ENCODE data around the gene PITHD1. TPM values are rescaled to one million over a fixed set of nuclear protein-coding genes. Genes with fewer than 3 reads are reported as not detected.
"Not testable (repeated sequence)": the region's sequence is repeated elsewhere in the genome, so short reads cannot be mapped to it uniquely, and the experiment has no call there.

The PITHD1 gene, protein sequence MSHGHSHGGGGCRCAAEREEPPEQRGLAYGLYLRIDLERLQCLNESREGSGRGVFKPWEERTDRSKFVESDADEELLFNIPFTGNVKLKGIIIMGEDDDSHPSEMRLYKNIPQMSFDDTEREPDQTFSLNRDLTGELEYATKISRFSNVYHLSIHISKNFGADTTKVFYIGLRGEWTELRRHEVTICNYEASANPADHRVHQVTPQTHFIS
- 55.0 and 55.4 TPM in 2 replicates for total RNA-seq (2014; rRNA removed; shearing (Covaris generic); ENCODE audit: low replicate concordance)

GRCh38 chr1:23777979-23778814 lies at the start of gene PITHD1:
PITHD1 (plus strand) TSS chr1:23778418; CDS start chr1:23778516, 98 bp downstream.
- in situ Hi-C loops (cut with HindIII; ENCODE audit: low pct_unique_long_range_greater_than_20kb, low sequenced_read_pairs), result no loop called here
- DNase-seq (ENCODE audit: low read depth), result peak; percentile 73

GRCh38 chr1:23732363-23733224 lies 45.6 kb upstream of the PITHD1 start:
- in situ Hi-C loops (cut with HindIII; ENCODE audit: low pct_unique_long_range_greater_than_20kb, low sequenced_read_pairs), result no loop called here
- peak; percentile 18 for DNase-seq (ENCODE audit: low read depth)

- DNase-seq (ENCODE audit: low read depth); in situ Hi-C loops (cut with HindIII; ENCODE audit: low pct_unique_long_range_greater_than_20kb, low sequenced_read_pairs): not testable (repeated sequence)
These were observed 44.9 kb upstream of the PITHD1 start for GRCh38 chr1:23733281-23733680.

GRCh38 chr1:23736437-23737134 lies 41.6 kb upstream of the PITHD1 start:
- in situ Hi-C loops (cut with HindIII; ENCODE audit: low pct_unique_long_range_greater_than_20kb, low sequenced_read_pairs), result no loop called here

DNA sequence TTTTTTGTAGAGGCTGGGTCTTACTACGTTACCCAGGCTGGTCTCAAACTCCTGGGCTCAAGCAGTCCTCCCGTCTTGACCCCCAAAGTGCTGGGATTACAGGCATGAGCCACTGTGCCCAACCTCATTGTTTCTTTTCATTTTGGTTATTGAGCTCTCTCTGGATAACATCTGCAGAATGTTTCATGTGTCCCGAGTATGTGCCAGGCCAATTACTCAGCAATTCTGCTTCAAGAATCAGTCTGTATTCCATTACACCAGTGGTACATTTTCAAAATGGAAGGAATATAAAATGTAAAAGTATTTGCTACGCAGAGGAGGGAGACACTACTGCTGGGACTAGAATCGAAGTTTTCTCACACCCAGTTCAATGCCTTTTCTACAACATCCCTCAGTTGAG lies 36.6 kb upstream of the PITHD1 start:
- no peak for DNase-seq (ENCODE audit: low read depth)
- in situ Hi-C loops (cut with HindIII; ENCODE audit: low pct_unique_long_range_greater_than_20kb, low sequenced_read_pairs), result no loop called here

More at GRCh38 chr1:23736437-23737134, 41.6 kb upstream of the PITHD1 start:
- no peak for DNase-seq (ENCODE audit: low read depth)

GRCh38 chr1:23742670-23743286 lies 35.4 kb upstream of the PITHD1 start:
- in situ Hi-C loops (cut with HindIII; ENCODE audit: low pct_unique_long_range_greater_than_20kb, low sequenced_read_pairs), result no loop called here
- no peak for DNase-seq (ENCODE audit: low read depth)

- in situ Hi-C loops (cut with HindIII; ENCODE audit: low pct_unique_long_range_greater_than_20kb, low sequenced_read_pairs), result no loop called here
- DNase-seq (ENCODE audit: low read depth), result peak; percentile 67
These were observed 34.7 kb upstream of the PITHD1 start, which contains the start of gene ELOA for GRCh38 chr1:23743287-23744152. ELOA (plus strand) TSS chr1:23743471; CDS start chr1:23743504, 33 bp downstream.

- in situ Hi-C loops (cut with HindIII; ENCODE audit: low pct_unique_long_range_greater_than_20kb, low sequenced_read_pairs), result no loop called here
- DNase-seq (ENCODE audit: low read depth), result peak; percentile 14
These were observed 32.7 kb upstream of the PITHD1 start for GRCh38 chr1:23745515-23745914.

DNA sequence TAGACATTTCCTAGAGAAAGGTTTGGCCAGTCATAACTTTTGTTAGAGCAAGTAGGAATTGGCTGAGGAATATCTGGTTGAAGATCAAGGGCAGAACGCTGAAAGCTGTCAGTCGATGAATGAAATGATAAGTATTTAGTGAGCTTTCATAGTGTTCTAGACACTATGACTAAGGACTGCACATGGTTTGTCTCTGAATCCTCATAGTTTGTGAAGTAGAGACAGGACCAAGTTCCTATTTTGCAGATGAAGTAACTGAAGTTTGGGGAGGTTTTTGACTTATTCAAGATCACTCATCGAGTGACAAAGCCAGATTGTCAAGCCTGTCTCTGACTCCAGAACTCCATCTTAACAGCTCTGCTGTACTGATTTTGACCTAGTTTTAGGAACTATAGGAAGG lies 30.2 kb upstream of the PITHD1 start:
- no peak for DNase-seq (ENCODE audit: low read depth)

GRCh38 chr1:23751050-23751814 lies 27.0 kb upstream of the PITHD1 start:
- peak; percentile 52 for DNase-seq (ENCODE audit: low read depth)
- in situ Hi-C loops (cut with HindIII; ENCODE audit: low pct_unique_long_range_greater_than_20kb, low sequenced_read_pairs), result no loop called here

More for the DNA sequence above, 30.2 kb upstream of the PITHD1 start:
- in situ Hi-C loops (cut with HindIII; ENCODE audit: low pct_unique_long_range_greater_than_20kb, low sequenced_read_pairs), result no loop called here

GRCh38 chr1:23751815-23752200 lies 26.4 kb upstream of the PITHD1 start:
- in situ Hi-C loops (cut with HindIII; ENCODE audit: low pct_unique_long_range_greater_than_20kb, low sequenced_read_pairs), result no loop called here
- DNase-seq (ENCODE audit: low read depth), result no peak

GRCh38 chr1:23752909-23753308 lies 25.3 kb upstream of the PITHD1 start:
- no peak for DNase-seq (ENCODE audit: low read depth)
- in situ Hi-C loops (cut with HindIII; ENCODE audit: low pct_unique_long_range_greater_than_20kb, low sequenced_read_pairs), result no loop called here

GRCh38 chr1:23756676-23757075 lies 21.5 kb upstream of the PITHD1 start:
- in situ Hi-C loops (cut with HindIII; ENCODE audit: low pct_unique_long_range_greater_than_20kb, low sequenced_read_pairs), result no loop called here
- DNase-seq (ENCODE audit: low read depth), result peak; percentile 41

- no peak for DNase-seq (ENCODE audit: low read depth)
- in situ Hi-C loops (cut with HindIII; ENCODE audit: low pct_unique_long_range_greater_than_20kb, low sequenced_read_pairs), result no loop called here
These were observed 20.4 kb upstream of the PITHD1 start for GRCh38 chr1:23757812-23758211.

DNA sequence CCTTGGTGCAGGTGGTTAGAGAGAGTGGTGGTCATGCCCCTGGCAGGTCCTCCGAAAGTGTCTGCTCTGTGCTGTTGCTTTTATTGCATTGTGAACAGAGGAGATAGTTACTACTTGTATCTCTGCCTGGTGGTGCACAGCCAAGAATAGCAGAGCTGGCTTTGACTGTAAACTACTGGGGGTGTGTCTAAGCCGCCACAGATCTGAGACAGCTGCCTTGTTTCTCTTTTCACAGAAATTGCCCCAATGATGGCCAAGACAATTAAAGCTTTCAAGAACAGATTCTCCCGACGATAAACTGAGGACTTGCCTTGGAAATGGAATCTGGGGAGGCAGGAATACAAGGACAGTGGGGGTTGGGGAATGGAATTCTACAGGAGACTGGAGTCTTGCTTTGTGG lies 18.9 kb upstream of the PITHD1 start:
- in situ Hi-C loops (cut with HindIII; ENCODE audit: low pct_unique_long_range_greater_than_20kb, low sequenced_read_pairs), result no loop called here
- no peak for DNase-seq (ENCODE audit: low read depth)

GRCh38 chr1:23763041-23763577 lies 15.1 kb upstream of the PITHD1 start:
- in situ Hi-C loops (cut with HindIII; ENCODE audit: low pct_unique_long_range_greater_than_20kb, low sequenced_read_pairs), result no loop called here
- DNase-seq (ENCODE audit: low read depth), result no peak
